ENCODE results near the gene RNLS.

GRCh38 chr10:88386204-88386788 is 196.8 kb downstream of the RNLS start:
- TF ChIP-seq, protein P1, sequence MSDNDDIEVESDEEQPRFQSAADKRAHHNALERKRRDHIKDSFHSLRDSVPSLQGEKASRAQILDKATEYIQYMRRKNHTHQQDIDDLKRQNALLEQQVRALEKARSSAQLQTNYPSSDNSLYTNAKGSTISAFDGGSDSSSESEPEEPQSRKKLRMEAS (IDR thresholded peaks at IDR 0.05) = no peak
- no peak for TF ChIP-seq REST (IDR thresholded peaks at IDR 0.05; ENCODE audit: low read depth)

Data from HCT116 (cell line).